ENCODE data around the gene OSBPL9. TPM values are rescaled to one million over a fixed set of nuclear protein-coding genes. Genes with fewer than 3 reads are reported as not detected.

Gene OSBPL9
- total RNA-seq, 4 donors from 2014 or later: 95.6 to 272 (median 128) TPM

- no peak for DNase-seq
- intact Hi-C loops (cut with DNase I): no loop called here
- TF ChIP-seq CTCF (IDR thresholded peaks at IDR 0.05) (no peak), POLR2A (IDR thresholded peaks at IDR 0.05) (no peak)
- no peak overlapping the region for H3K4me3 ChIP-seq (replicated peaks in 1 of 3)
- H3K9me3 ChIP-seq: no peaks in the 10 kb centered on the region
- no peaks in the 10 kb centered on the region for H3K4me1 ChIP-seq
- no peaks in the 10 kb centered on the region for H3K36me3 ChIP-seq
- H3K27ac ChIP-seq: no peak overlapping the region
- no peaks in the 10 kb centered on the region for H3K27me3 ChIP-seq
- WGBS, 2 donors: 95% methylated on average over 3 of the region's 3 CpGs
Observed at GRCh38 chr1:51750218-51750617, 133.3 kb downstream of the OSBPL9 start.

GRCh38 chr1:51750729-51751128 is 133.8 kb downstream of the OSBPL9 start:
- H3K27ac ChIP-seq: no peak overlapping the region
- intact Hi-C loops (cut with DNase I): no loop called here
- TF ChIP-seq POLR2A (IDR thresholded peaks at IDR 0.05) (no peak), CTCF (IDR thresholded peaks at IDR 0.05) (no peak)
- no peak for DNase-seq
- WGBS, 2 donors: 97 to 100% methylated on average over 1 of the region's 1 CpG
- H3K4me3 ChIP-seq (replicated peaks in 1 of 3): no peak overlapping the region
- H3K27me3 ChIP-seq: no peaks in the 10 kb centered on the region
- H3K36me3 ChIP-seq: no peaks in the 10 kb centered on the region
- no peaks in the 10 kb centered on the region for H3K4me1 ChIP-seq
- H3K9me3 ChIP-seq: no peaks in the 10 kb centered on the region

GRCh38 chr1:51752073-51752948 is 135.4 kb downstream of the OSBPL9 start:
- Histone ChIP-seq H3K27me3 (no peaks in the 10 kb centered on the region), H3K36me3 (no peaks in the 10 kb centered on the region), H3K4me1 (no peaks in the 10 kb centered on the region), H3K27ac (no peak overlapping the region), H3K9me3 (no peaks in the 10 kb centered on the region), H3K4me3 (replicated peaks in 1 of 3) (no peak overlapping the region)
- TF ChIP-seq POLR2A (IDR thresholded peaks at IDR 0.05) (no peak), CTCF (IDR thresholded peaks at IDR 0.05) (no peak)
- intact Hi-C loops (cut with DNase I): no loop called here
- no peak for DNase-seq
- WGBS, 2 donors: 92 to 96% methylated on average over 11 of the region's 11 CpGs

GRCh38 chr1:51753969-51754368 is 137.1 kb downstream of the OSBPL9 start:
- intact Hi-C loops (cut with DNase I): no loop called here
- no peaks in the 10 kb centered on the region for H3K36me3 ChIP-seq
- DNase-seq: no peak
- peaks cover 0 to 6% of the 10 kb centered on the region in 2 donors for H3K4me1 ChIP-seq
- H3K4me3 ChIP-seq (replicated peaks in 1 of 3): no peak overlapping the region
- H3K9me3 ChIP-seq: no peaks in the 10 kb centered on the region
- no peaks in the 10 kb centered on the region for H3K27me3 ChIP-seq
- no peak overlapping the region for H3K27ac ChIP-seq
- no peak for TF ChIP-seq POLR2A (IDR thresholded peaks at IDR 0.05)
- TF ChIP-seq CTCF (IDR thresholded peaks at IDR 0.05): no peak

GRCh38 chr1:51754666-51755065 is 137.8 kb downstream of the OSBPL9 start:
- Histone ChIP-seq H3K4me1 (peaks cover 0 to 6% of the 10 kb centered on the region in 2 donors), H3K9me3 (no peaks in the 10 kb centered on the region), H3K36me3 (no peaks in the 10 kb centered on the region), H3K27ac (no peak overlapping the region), H3K27me3 (no peaks in the 10 kb centered on the region), H3K4me3 (replicated peaks in 1 of 3) (no peak overlapping the region)
- intact Hi-C loops (cut with DNase I): no loop called here
- no peak for DNase-seq
- TF ChIP-seq CTCF (IDR thresholded peaks at IDR 0.05) (no peak), POLR2A (IDR thresholded peaks at IDR 0.05) (no peak)
- 97% methylated on average over 3 of the region's 3 CpGs for WGBS, 2 donors
